Heart right ventricle (tissue), 16 donors: ENCODE results near the gene PODN. TPM values are rescaled to one million over a fixed set of nuclear protein-coding genes. Genes with fewer than 3 reads are reported as not detected.

Experiments used
- ATAC-seq, 8 donors: fragments of 200-7000 bp; cut with Tn5 transposase; one replicate each; pipeline ENCODE4 v1.9.1; 2020; ENCODE audit warnings: mild to moderate bottlenecking in 8 of 8, moderate library complexity in 8 of 8, moderate number of reproducible peaks in 1 of 8
- DNase-seq, 2 donors: peaks; one replicate each; pipeline ENCODE4 v3.0.0-alpha.2; 2020
- H3K27ac ChIP-seq, 10 donors: fragments of 200-600 bp; sonication (generic) in 2 of 10; one replicate each; pipeline versions ENCODE4 v1.5.0 to v1.8.0; 2020 to 2022; ENCODE audit warnings: mild to moderate bottlenecking in 3 of 10
- H3K27me3 ChIP-seq, 7 donors: fragments of 200-600 bp; one replicate each; pipeline ENCODE4 v1.8.0; 2021 to 2022; ENCODE audit warnings: mild to moderate bottlenecking in 2 of 7
- H3K36me3 ChIP-seq, 9 donors: fragments of 200-600 bp; sonication (generic) in 1 of 9; one replicate each; pipeline versions ENCODE4 v1.5.0 to v1.8.0; 2020 to 2022; ENCODE audit warnings: mild to moderate bottlenecking in 2 of 9
- H3K4me1 ChIP-seq, 9 donors: fragments of 200-600 bp; sonication (generic) in 1 of 9; one replicate each; pipeline versions ENCODE4 v1.5.0 to v1.8.0; 2020 to 2022; ENCODE audit warnings: mild to moderate bottlenecking in 4 of 9
- H3K4me3 ChIP-seq, 10 donors: fragments of 200-600 bp; sonication (generic) in 2 of 10; one replicate each; pipeline versions ENCODE4 v1.5.0 to v1.8.0; 2020 to 2022; ENCODE audit warnings: mild to moderate bottlenecking in 7 of 10, moderate library complexity in 2 of 10
- H3K9me3 ChIP-seq, 11 donors: fragments of 200-600 bp in 10 of 11; sonication (generic) in 2 of 11; one replicate each; pipeline versions ENCODE4 v1.5.0 to v1.8.0; 2013 to 2022; ENCODE audit warnings: mild to moderate bottlenecking in 2 of 11, control low read depth in 1 of 11, moderate library complexity in 1 of 11
- CTCF ChIP-seq, 9 donors: fragments of 200-600 bp; sonication (generic) in 2 of 9; IDR thresholded peaks; one replicate each; pipeline versions ENCODE4 v1.5.0 to v1.8.0; 2021 to 2022; ENCODE audit warnings: antibody characterized with exemption in 9 of 9, mild to moderate bottlenecking in 5 of 9, moderate library complexity in 1 of 9
- WGBS, 2 donors: extraction: QIAGEN DNeasy Blood & Tissue Kit; methylation state at CpG; one replicate each; pipeline ENCODE4 v1.1.7; 2013; ENCODE audit warnings: inconsistent platforms in 1 of 2; 5-methylcytosine and 5-hydroxymethylcytosine counted together
- intact Hi-C, 10 donors: fragments of 100-400 bp; cut with DNase I; formaldehyde crosslinking; loops; one replicate each; pipeline versions ENCODE4 v1.11.1 to v1.14.2; 2022
- polyA plus RNA-seq, 2 donors: library from polyadenylated mRNA; stranded (reverse); fragments of 200-250 nt; gene quantifications; one replicate each; pipeline ENCODE4 v1.2.3, GENCODE V29; 2013
- total RNA-seq, 10 donors: library from RNA; stranded (reverse); fragmentation: NEBNext Ultra II Directional in 3 of 10; extraction: Animal tissue kit (Norgen Biotek cat#: 25700) in 3 of 10; gene quantifications; one replicate each; pipeline versions ENCODE4 v1.2.1 to v1.2.4, GENCODE V29; 2021 to 2023
- donor health status: Arrhythmogenic right ventricular cardiomyopathy.
- donor health status: ischemic (EF 13 %, LVEDD 7.1; RV severe dilation, severe dysfunction).
- donor health status: healthy with polysubstance abuse.
- donor health status: DM: no; HTN: yes; CAD: no.
- donor health status: DM: no; HTN: no; CAD: no.
- donor health status: ischemic (EF 25% LVEDD 6.9; RV normal size, moderate dysfunction).
- donor health status: ischemic (EF 25% LVEDD 5.7; RV mildly dilated, moderate dysfunction).
- donor health status: healthy.
- donor health status: DM: yes; HTN: yes; CAD: no.
- donor health status: Ischemic cardiomyopathy.
- donor health status: ischemic (EF 35%, LVEDD 5.7; RV mildly dilated, moderate dysfunction).
- donor health status: nonischemic (EF 11% LVEDD 7.7; RV severe dilation, severe dysfunction).
- donor health status: DM: yes; HTN: yes; CAD: no.
- donor health status: PGD.
- donor health status: ischemic (EF 29% LVEDD 5.4; RV normal size, mild dysfunction).
- donor health status: nonischemic (EF 23%, LVEDD 6.1; RV moderate dilation, normal function).

PODN gene
- total and polyA plus RNA-seq, 12 donors: 11.2 to 27.4 (median 15.4) TPM

GRCh38 chr1:53121319-53122172 is 59.5 kb downstream of the PODN start:
- H3K9me3 ChIP-seq: no peaks in the 10 kb centered on the region
- peak; percentile 62 to 73 for DNase-seq
- peak; percentile 32 to 66 (median 46) for ATAC-seq
- H3K4me3 ChIP-seq: no peak overlapping the region
- intact Hi-C loops: no loop called here
- peak overlapping the region in 9 of 10 donors; percentile 70 to 93 (median 85) for H3K27ac ChIP-seq
- 43 to 46% methylated on average over 17 of the region's 18 CpGs for WGBS, 2 donors
- no peaks in the 10 kb centered on the region for H3K36me3 ChIP-seq
- no peak for TF ChIP-seq CTCF (IDR thresholded peaks at IDR 0.05)
- H3K4me1 ChIP-seq: peaks cover 17 to 67% (median 50%) of the 10 kb centered on the region in 9 donors
- no peaks in the 10 kb centered on the region for H3K27me3 ChIP-seq

GRCh38 chr1:53122201-53122885 is 60.3 kb downstream of the PODN start:
- DNase-seq: peak; percentile 50 to 56
- no peaks in the 10 kb centered on the region for H3K9me3 ChIP-seq
- peaks cover 17 to 68% (median 50%) of the 10 kb centered on the region in 9 donors for H3K4me1 ChIP-seq
- ATAC-seq: peak; percentile 40 to 72 (median 66)
- WGBS, 2 donors: 54 to 63% methylated on average over 10 of the region's 10 CpGs
- intact Hi-C loops: no loop called here
- no peak for TF ChIP-seq CTCF (IDR thresholded peaks at IDR 0.05)
- no peaks in the 10 kb centered on the region for H3K27me3 ChIP-seq
- H3K4me3 ChIP-seq: no peak overlapping the region
- H3K36me3 ChIP-seq: no peaks in the 10 kb centered on the region
- peak overlapping the region in 9 of 10 donors; percentile 70 to 93 (median 85) for H3K27ac ChIP-seq

GRCh38 chr1:53122961-53123413 is 61.0 kb downstream of the PODN start:
- peak in 5 of 8 donors; percentile 2 to 20 (median 13) for ATAC-seq
- no peak for DNase-seq
- no peak for TF ChIP-seq CTCF (IDR thresholded peaks at IDR 0.05)
- 66 to 72% methylated on average over 7 of the region's 7 CpGs for WGBS, 2 donors
- Histone ChIP-seq H3K9me3 (no peaks in the 10 kb centered on the region), H3K27me3 (no peaks in the 10 kb centered on the region), H3K36me3 (no peaks in the 10 kb centered on the region), H3K4me3 (no peak overlapping the region), H3K4me1 (peaks cover 17 to 68% (median 50%) of the 10 kb centered on the region in 9 donors), H3K27ac (peak overlapping the region; percentile 39 to 93 (median 84))
- intact Hi-C loops: no loop called here

GRCh38 chr1:53123453-53124140 is 61.6 kb downstream of the PODN start:
- Histone ChIP-seq H3K4me3 (no peak overlapping the region), H3K4me1 (peaks cover 17 to 68% (median 50%) of the 10 kb centered on the region in 9 donors)
- intact Hi-C loops: no loop called here

More at GRCh38 chr1:53123453-53124140, 61.6 kb downstream of the PODN start:
- WGBS, 2 donors: 58 to 71% methylated on average over 19 of the region's 19 CpGs
- ATAC-seq (peak; percentile 12 to 76 (median 60)), DNase-seq (peak; percentile 61 to 63)
- Histone ChIP-seq H3K27ac (peak overlapping the region; percentile 39 to 93 (median 84)), H3K36me3 (no peaks in the 10 kb centered on the region), H3K9me3 (no peaks in the 10 kb centered on the region), H3K27me3 (no peaks in the 10 kb centered on the region)
- no peak for TF ChIP-seq CTCF (IDR thresholded peaks at IDR 0.05)
